ENCODE data around the gene TNC.

TNC gene

DNA sequence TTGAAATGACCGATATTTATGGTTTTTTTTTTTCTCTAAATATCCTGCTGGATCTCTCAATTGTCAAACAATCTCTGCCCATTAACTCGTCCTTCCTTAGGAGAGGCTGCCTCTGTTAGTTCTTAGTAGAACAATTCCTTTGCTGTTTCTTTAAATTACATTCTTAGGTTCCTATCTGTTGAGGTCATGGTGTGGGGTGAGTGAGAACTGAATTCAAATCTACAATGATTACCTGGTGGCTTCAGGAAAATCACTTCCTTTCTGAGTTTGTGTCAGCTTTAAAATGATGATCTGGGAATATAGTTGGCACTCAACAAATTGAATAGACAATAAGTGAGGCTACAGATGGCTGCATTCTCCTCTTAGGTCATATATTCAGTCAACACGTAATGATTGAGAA is 105.5 kb downstream of the TNC start:
- DNase-seq (ENCODE audit: low spot score) = no peak

DNA sequence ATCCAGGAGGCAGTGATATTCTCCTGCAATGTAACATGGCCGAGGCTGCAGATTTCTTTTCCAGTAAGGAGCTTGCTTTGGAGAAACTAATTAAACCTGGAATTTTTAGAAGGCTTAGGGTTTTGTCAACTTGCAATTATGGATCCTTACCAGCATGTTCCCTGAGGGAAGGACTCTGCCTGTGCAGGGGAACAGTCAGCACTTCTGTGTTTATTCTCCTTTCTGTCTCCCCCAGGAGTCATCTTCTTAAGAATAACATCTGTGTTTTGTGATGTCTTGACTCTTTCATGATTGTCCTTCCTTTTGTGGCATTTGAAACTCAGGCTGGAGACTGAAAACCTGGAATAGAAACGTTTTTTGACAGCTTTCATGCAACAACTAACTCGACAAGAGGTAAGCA is 107.1 kb downstream of the TNC start:
- DNase-seq (ENCODE audit: low spot score) = no peak

DNA sequence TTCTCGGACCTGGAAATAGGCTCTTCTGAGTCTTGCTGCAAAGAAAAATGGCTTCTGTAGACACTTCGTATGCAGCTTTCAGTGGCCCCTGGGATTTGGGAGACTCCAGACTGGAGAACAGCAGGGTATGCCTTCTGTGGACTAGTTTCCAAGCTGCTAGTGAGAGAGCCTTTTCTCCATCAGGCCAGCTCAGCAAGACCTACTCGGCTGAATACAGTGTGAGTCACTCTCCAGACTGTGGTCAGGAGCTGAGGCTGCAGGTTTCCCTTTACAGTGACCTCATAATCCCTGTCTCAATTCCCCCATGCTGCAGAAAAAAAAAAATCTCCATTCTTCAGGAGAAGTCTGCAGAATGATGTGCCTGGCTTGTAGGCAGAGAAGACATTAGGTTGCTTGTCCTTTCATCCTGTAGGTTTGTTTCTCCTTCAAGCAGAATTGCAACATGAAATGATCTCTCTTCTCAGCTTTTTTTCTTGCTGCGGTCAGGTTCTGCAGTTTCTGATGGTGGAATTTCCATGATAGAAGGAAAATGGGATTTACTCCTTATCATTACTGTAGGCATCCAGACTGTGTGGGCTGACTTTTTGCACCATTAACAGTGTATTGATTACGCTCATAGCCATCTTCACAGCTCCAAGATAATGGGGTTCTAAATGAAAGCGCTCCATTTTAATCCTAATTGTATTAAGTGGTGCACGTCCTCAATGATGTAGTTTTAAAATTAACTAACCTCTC is 109.3 kb downstream of the TNC start:
- no peak for DNase-seq (ENCODE audit: low spot score)

DNA sequence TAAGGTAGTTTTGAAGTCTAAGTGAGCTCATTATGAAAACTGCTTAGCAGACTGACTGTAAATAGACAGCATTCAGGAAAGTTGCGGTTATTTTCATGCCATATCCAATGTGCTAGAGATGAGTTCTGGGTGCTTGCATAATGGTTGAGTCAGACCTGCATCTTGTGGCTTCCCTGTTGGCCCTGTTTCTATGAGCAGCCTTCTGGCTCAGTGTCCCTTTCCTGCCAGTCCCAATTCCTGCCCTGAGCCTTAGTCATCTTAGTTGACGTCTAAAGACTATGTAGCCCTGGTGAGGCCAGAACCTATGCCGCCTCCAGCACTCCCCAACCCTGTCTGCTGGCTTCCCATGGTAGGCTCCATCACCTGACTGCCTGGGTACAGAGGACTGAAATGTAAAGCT is 111.3 kb downstream of the TNC start:
- DNase-seq (ENCODE audit: low spot score) = no peak

DNA sequence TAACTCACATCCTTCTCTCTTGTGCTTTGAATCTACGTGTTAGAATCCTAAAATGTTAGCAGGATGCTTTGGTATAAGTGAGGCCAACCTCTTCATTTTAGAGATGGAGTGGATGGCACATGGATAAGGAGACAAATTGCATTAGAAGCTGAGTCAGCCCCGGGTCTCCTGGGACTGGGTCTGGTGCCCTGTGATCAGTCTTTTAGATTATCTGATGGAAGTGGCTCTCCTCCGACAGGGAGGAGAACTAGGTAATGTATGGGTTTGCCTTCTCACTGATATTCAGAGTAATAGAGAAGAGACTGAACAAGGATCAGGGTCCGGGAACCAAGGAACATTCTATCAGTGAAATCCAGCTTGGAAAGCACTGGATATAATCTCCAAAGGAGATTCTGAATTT is 112.6 kb downstream of the TNC start:
- no peak for DNase-seq (ENCODE audit: low spot score)

DNA sequence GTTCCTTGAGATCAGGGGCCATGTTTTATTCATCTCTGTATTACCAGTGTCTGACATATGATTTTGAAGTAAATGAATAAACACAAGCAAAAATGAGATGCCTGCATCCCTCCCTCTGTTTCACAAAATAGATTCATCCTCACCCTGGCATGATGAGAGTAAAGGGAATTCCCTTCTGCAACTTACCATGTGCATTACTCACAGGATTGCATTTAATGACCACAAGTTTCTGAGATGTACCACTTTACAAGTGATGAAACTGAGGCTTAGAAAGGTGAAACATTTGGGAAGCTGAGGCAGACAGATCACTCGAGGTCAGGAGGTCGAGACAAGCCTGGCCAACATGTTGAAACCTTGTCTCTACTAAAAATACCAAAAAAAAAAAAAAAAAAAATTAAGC is 113.4 kb downstream of the TNC start:
- DNase-seq (ENCODE audit: low spot score) = no peak

DNA sequence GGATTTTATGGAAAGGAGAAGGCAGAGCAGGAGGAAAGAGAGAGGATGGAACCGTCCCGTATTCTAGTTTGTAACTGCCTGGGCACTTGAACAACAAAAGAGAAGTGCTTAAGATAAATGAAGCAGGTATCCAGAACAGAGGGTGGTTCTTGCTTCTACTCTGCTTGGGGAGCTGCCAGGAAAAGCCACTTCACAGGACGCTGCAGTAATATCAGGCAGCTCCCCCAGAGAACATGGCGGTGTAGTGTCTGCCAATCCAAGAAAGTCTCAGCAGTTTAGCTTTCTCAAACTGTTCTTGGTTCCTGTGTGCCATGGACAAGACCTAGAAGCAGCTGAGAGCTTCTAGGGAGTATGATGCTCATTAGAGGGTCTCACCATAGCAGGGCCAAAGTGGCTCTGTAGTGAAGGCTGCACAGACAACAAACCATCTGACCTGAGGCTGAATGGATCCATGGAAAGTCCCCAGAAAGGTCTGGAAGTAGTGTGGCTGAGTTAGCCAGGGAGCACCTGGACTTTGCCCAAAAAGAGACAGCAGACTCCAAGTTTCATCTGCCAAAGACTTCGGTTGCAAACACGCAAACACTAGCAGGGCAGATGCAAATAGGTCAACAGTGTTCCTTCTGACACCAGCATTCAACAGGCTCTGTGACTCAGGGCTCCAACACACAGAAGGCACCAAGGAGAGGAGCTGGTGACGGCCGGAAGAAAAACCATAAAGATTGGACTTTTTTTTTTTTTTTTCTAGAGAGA is 115.4 kb downstream of the TNC start:
- DNase-seq (ENCODE audit: low spot score) = no peak

DNA sequence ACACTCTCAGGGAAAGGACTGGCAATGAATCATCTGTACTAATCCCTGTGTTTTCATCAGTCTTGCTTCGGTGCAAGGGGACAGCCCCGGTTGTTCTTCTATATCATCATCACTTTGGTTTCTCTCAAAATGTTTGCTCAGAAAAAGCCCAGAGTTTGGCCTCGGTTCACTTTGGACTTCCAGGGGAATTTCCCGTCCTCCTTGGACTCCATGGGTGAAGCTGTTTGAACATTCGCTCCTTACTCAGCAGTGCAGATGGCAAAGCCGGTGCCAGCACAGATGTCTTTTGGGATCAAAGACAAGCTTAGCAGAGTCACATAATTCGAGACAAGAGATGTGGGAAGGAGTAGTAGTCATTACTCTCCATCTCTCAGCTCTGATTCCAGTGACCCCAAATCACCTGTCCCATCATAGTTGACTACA is 117.7 kb downstream of the TNC start:
- no peak for DNase-seq (ENCODE audit: low spot score)

DNA sequence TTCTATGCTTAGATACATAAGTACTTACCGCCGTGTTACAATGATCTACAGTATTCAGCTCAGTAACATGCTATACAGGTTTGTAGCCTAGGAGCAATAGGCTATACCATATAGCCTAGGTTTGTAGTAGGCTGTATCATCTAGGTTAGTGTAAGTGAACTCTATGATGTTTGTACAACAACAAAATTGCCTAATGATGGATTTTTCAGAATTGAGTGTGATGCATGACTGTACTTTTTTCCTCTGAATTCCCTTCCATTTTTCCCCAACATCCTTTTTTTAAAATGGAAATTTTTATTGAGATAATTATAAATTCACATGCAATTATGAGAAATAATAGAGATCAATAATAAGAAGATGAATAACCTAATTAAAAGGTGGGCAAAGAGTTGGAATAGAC is 119.6 kb downstream of the TNC start:
- DNase-seq (ENCODE audit: low spot score) = no peak

DNA sequence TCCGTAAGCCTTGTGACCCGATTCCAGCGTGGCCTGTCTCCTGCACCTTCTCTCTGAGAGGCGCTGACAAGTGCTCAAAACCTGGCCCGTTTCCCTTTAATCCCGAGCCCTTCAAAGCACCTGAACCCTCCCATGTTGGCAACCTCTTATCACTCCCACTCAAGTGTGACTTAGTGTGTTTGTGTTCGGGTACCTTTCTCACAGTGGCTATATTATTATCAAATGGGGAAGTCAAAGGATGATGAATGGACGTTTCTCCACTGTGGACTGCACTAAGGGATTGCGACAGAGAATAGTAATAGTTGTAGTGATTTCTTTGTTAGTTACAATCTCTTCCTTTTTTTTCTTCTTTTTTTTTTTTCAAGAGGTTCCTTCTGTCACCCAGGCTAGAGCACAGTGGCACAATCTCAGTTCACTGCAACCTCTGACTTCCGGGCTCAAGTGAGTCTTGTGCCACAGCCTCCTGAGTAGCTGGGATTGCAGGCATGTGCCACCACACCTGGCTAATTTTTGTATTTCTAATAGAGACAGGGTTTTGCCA is 122.2 kb downstream of the TNC start:
- DNase-seq (ENCODE audit: low spot score) = no peak

DNA sequence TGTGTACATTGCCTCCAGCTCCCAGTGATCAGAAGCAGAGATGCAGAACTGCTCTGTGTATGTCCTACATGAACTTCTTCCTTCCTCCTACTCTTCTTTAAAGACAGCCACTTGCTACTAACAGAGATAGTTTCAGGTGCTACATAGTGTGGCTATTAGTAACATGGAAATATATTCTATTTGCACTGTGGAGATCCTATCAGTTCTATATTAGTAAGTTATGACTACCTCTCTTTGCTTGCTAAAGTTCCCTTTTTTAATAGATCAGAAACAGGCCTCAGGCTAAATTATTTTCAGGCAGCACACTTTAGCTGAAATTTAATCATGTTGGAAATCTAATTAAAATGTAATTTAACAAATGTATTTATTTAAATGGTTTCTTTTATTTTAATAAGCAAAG is 123.2 kb downstream of the TNC start:
- DNase-seq (ENCODE audit: low spot score) = no peak

DNA sequence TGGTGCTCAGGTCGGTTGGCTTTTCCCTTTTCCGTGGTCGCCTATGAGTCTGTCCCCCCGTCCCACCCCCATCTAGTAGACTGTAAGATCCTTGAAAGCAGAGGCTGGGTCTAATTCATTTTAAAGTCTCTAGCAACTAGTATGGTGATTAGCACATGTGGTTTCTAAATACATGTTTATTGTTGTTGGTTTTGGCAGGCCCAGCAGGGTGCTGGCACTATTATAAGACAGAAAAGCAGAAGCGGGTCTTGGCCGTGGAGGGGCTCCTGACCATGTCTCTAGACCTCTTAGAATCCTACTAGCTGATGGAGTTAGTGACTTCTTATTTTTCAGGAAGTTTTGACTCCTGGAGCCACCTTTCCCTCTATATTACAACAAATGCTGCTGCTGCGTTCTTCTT is 126.1 kb downstream of the TNC start:
- DNase-seq (ENCODE audit: low spot score) = no peak

DNA sequence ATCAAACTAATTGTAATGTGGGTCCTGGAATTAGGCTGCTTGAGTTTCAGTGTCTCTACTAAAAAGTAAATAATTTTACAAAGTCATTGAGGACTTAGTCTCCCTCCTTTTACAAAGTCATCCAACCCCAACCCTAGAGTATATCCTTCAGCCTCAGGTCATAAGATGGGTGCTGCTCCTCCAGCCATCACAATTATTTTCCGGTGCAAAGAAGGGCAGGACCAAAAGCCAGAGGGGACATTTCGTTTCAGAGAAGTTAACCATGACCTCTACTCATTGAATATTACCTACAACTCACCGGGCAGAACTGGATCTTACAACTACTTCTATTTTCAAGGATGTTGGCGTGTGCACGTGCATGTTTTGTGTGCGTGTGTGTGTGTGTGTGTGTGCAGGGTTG is 127.1 kb downstream of the TNC start:
- DNase-seq (ENCODE audit: low spot score) = no peak

DNA sequence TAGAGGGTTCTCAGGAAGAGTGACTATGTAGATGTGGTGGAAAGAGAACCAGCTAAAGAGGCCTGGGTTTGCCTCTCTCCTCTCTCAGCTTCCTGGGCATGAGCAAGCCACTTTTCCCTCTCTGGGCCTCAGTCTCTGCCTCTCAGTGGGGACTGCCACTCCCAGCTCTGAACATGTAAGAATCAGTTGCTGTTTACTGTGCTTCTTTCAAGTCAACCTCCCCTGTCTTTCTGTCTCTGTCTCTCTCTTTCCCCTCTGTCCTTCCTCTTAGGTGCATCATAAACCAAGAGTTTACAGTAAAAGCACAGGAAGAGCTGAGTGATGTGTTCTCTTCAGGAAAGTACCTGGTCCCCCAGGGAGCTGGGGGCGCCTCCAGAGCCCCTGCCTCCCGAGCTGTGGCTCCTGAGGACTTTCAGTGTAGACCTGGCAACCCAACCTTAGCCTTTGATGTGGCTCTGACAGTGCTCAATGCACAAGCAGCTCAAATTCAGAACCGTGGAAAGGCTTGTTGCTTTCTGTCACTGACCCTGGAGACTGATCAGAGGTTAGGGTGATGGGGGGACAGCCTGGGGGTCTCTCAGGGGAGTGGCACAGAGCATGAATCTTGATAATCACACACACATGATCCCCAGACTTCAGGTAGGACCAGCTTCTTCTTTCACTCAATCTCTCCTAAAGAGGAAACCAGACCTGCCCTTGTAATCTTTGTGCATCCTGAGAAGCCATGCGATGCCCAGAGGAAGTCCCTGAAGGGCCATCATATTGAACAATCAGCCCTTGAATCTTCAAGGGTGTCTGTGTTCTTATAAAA is 128.2 kb downstream of the TNC start:
- no peak for DNase-seq (ENCODE audit: low spot score)

DNA sequence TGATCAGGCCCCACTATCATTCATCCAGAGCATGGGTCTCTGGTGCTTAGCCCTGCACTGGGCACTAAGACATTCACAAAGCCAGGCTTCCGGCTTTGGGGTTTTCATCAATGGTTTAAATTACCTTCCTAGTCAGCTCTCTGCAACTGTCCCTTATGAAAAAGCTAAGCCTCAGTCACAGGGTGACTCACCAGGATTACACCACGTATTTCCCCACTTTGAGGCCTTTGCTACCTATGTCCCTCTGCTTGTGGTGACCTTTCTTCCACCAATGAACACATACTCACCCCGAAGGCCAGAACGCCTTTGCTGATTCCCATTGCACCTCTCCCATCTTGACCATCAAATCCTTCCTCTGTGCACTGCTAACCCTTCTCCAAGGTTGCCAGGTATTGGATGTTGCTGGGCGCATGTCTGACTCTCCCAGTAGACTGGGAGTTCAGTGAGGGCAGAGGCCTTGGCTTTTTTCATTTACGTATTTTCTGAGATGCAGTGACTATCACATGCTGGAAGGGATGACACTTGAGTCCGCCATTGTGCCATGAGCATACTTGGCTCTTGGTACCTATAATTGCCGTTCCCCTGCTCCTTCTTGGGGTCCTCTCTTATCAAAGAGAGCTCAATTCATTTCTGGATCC is 128.9 kb downstream of the TNC start:
- DNase-seq (ENCODE audit: low spot score) = no peak

DNA sequence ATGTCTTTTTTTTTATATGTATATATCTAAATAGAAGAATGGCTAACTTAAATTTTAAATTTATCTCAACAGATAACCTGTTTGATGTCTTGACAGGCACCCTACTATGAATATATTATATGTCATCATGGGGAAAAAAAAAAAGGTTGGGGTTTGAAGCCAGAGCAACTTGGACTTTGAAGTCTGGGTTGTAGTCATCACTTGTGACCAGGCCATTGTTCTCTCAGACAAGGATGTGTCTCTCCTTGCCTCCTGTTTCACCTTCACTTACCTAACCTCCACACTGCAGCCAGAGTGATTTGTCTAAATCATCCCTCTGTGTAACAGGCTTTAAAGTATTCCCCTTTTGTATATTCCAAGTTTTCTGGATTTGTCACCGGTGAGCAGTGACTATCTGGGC is 130.8 kb downstream of the TNC start:
- DNase-seq (ENCODE audit: low spot score) = no peak

DNA sequence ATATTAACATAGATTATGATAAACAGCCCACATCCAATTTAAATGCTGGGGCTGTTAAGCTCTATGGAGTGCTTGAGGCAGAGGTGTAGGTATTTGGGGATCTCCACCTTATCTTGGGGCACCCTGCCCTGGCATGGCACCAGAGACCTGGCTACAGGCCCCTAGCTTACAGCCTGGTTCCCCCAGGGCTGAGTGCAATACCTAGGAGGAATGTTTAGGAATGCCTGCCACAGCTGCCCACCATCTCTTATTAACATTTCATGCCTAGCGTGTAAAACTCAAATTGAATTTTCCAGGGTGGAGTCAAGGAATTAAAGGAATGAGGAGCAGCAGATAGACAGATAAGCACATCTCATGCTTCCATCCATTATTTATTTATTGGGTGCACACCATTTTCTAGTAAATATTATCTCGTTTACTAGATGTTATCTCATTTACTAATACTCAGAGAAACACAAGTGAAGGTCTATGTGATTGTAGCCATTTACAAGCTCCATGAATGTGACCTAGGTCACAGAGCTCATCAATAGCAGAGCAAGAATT is 131.9 kb downstream of the TNC start:
- no peak for DNase-seq (ENCODE audit: low spot score)

DNA sequence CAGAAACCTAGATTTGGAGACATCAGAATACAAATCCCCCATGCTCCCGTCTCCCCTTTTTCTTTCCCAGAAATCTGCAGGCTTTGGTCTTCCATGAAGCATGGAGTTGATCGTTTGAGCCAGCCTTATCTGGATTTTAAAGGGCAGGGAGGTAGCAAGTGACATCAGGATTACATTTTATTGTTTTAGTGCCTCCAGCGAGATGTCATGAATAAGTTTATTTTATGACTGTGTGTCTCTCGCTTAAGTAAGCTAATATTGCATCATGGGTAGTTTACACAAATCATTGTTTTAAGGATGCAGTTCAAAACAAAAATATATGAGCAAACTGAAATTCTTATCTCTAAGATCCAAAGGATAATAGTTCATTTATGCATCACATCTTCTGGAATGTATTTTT is 136.9 kb downstream of the TNC start:
- no peak for DNase-seq (ENCODE audit: low spot score)

DNA sequence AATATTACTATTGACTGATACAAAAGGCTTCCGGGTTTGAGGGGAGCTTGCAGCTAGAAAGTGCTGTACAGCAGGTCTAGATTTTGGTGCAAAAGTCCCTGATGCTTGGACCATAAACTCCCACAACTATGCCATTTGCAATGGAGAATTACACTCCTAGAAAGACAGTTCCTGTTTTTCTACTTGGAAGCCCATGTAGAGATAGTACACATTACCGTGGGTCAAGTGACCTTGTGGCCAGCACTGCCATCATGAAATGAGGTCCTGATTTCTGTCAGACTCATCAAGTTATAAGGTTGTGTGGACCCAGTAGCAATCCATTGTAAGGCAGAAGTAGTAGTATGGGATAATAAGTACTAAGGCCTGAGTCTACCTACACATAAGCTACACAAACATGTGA is 144.7 kb downstream of the TNC start:
- no peak for DNase-seq (ENCODE audit: low spot score)

DNA sequence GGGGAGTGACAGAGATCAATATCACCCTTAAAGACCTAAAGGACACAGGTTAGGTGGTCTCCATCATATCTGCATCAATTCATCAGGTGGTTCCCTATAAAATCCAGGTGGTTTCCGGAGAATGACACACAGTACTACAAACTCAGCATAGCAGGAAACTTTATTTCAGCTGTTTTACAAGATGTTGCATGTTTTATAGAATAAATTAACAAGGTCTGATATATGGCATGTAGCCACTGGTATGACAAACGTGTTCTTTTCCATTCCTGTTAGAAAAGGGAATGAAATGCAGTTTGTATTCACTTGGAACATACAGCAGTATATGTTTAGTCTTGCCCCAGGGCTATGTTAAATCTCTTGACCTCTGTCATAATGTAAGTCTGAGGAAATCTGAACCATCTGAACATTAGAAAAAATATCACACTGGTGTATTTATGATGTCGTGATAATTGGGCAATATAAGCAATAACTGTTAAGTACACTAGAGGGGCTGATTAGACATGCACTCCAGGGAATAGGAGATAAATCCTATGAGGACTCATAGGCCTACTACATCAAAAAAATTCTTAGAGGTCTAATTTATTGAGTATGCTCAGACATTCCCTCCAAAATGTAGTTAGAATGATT is 145.3 kb downstream of the TNC start:
- no peak for DNase-seq (ENCODE audit: low spot score)
